ENCODE data around the gene LRRTM3. TPM values are rescaled to one million over a fixed set of nuclear protein-coding genes. Genes with fewer than 3 reads are reported as not detected.

Gene LRRTM3
- total RNA-seq, 1 donor from 2014 or later: not detected

- Mint-ChIP-seq H3K36me3 (ENCODE audit: low read depth) (no peaks in the 10 kb centered on the region), H3K27ac (no peak overlapping the region), H3K4me3 (no peak overlapping the region), H3K4me1 (no peaks in the 10 kb centered on the region), H3K27me3 (no peaks in the 10 kb centered on the region), H3K9me3 (no peaks in the 10 kb centered on the region)
- TF ChIP-seq CTCF (IDR thresholded peaks at IDR 0.05): no peak
- ATAC-seq (ENCODE audit: low read depth): no peak
- no peak for DNase-seq
- CTCF ChIA-PET: no interaction called here
- intact Hi-C loops (cut with micrococcal nuclease): no loop called here
- POLR2A ChIA-PET: no interaction called here
These were observed 186.9 kb downstream of the LRRTM3 start for GRCh38 chr10:67112765-67113164.

- ATAC-seq (ENCODE audit: low read depth) (no peak), DNase-seq (no peak)
- no peaks in the 10 kb centered on the region for H3K27me3 Mint-ChIP-seq
- no peak overlapping the region for H3K4me3 Mint-ChIP-seq
- no peaks in the 10 kb centered on the region for H3K4me1 Mint-ChIP-seq
- H3K36me3 Mint-ChIP-seq (ENCODE audit: low read depth): no peaks in the 10 kb centered on the region
- no peak for TF ChIP-seq CTCF (IDR thresholded peaks at IDR 0.05)
- CTCF ChIA-PET: no interaction called here
- H3K9me3 Mint-ChIP-seq: no peaks in the 10 kb centered on the region
- intact Hi-C loops (cut with micrococcal nuclease): no loop called here
- no peak overlapping the region for H3K27ac Mint-ChIP-seq
- POLR2A ChIA-PET: no interaction called here
These were observed 189.1 kb downstream of the LRRTM3 start for GRCh38 chr10:67114945-67115344.

- DNase-seq: no peak
- no peak for TF ChIP-seq CTCF (IDR thresholded peaks at IDR 0.05)
- ChIA-PET CTCF (no interaction called here), POLR2A (no interaction called here)
- intact Hi-C loops (cut with micrococcal nuclease): no loop called here
- no peak for ATAC-seq (ENCODE audit: low read depth)
- no peaks in the 10 kb centered on the region for H3K9me3 Mint-ChIP-seq
- no peaks in the 10 kb centered on the region for H3K27me3 Mint-ChIP-seq
- H3K4me1 Mint-ChIP-seq: no peaks in the 10 kb centered on the region
- H3K36me3 Mint-ChIP-seq (ENCODE audit: low read depth): no peaks in the 10 kb centered on the region
- H3K4me3 Mint-ChIP-seq: no peak overlapping the region
- no peak overlapping the region for H3K27ac Mint-ChIP-seq
These were observed 190.1 kb downstream of the LRRTM3 start for GRCh38 chr10:67115972-67116371.

GRCh38 chr10:67119651-67120050 is 193.8 kb downstream of the LRRTM3 start:
- intact Hi-C loops (cut with micrococcal nuclease): no loop called here
- no peak for TF ChIP-seq CTCF (IDR thresholded peaks at IDR 0.05)
- Mint-ChIP-seq H3K36me3 (ENCODE audit: low read depth) (no peaks in the 10 kb centered on the region), H3K4me3 (no peak overlapping the region), H3K4me1 (no peaks in the 10 kb centered on the region), H3K27ac (no peak overlapping the region), H3K27me3 (no peaks in the 10 kb centered on the region), H3K9me3 (no peaks in the 10 kb centered on the region)
- POLR2A ChIA-PET: no interaction called here
- CTCF ChIA-PET: no interaction called here
- ATAC-seq (ENCODE audit: low read depth) (no peak), DNase-seq (no peak)

- DNase-seq (no peak), ATAC-seq (ENCODE audit: low read depth) (no peak)
- Mint-ChIP-seq H3K4me3 (no peak overlapping the region), H3K4me1 (no peaks in the 10 kb centered on the region), H3K36me3 (ENCODE audit: low read depth) (no peaks in the 10 kb centered on the region), H3K27me3 (no peaks in the 10 kb centered on the region), H3K27ac (no peak overlapping the region), H3K9me3 (no peaks in the 10 kb centered on the region)
- TF ChIP-seq CTCF (IDR thresholded peaks at IDR 0.05): no peak
- POLR2A ChIA-PET: no interaction called here
- CTCF ChIA-PET: no interaction called here
- intact Hi-C loops (cut with micrococcal nuclease): no loop called here
These were observed 201.6 kb downstream of the LRRTM3 start for GRCh38 chr10:67127441-67127840.

Measured in activated B cell treated with CpG ODN at 0.5 μM for 24 hours (primary cell).